Measurements from ENCODE around the gene TLE1.

Gene TLE1

DNA sequence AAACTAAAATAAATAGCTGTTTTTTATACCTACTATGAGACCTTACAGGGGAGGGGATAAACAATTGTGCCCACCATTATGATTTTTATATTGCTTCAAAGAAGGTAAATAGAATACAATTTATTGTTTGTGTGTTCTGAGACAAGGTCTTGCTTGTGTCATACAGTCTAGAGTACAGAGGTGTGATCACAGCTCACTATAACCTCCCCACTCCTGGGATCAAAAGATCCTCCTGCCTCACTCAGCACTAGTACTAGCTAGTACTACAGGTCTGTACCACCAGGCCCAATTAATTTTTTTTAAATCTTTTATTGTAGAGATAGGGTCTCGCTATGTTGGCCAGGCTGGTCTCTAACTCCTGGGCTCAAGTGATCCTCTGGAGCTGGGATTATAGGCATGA is 11.3 kb downstream of the TLE1 start:
- no peak for DNase-seq (ENCODE audit: insufficient read length, low spot score)
- no peak for FAIRE-seq

DNA sequence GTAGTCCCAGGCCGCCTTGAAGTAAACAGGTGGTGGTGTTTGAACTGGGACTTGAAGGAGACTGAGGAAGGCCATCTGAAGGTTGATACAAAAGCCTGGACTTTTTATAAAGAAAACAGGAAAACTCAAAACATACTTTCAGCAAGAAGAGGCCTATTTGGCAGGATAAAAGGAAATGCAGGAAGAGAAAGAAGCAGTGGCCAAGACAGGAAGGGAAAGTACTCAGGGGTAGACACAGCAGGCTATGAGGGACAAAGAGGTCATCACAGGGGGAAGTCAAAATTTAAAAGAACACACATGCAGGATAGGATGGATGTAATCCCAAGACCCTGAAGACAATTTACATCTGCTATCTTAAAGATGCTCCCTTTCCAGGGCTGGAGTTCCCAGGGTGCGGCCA is 13.0 kb downstream of the TLE1 start:
- FAIRE-seq (no peak), DNase-seq (ENCODE audit: insufficient read length, low spot score) (no peak)
- TF ChIP-seq, protein P1, sequence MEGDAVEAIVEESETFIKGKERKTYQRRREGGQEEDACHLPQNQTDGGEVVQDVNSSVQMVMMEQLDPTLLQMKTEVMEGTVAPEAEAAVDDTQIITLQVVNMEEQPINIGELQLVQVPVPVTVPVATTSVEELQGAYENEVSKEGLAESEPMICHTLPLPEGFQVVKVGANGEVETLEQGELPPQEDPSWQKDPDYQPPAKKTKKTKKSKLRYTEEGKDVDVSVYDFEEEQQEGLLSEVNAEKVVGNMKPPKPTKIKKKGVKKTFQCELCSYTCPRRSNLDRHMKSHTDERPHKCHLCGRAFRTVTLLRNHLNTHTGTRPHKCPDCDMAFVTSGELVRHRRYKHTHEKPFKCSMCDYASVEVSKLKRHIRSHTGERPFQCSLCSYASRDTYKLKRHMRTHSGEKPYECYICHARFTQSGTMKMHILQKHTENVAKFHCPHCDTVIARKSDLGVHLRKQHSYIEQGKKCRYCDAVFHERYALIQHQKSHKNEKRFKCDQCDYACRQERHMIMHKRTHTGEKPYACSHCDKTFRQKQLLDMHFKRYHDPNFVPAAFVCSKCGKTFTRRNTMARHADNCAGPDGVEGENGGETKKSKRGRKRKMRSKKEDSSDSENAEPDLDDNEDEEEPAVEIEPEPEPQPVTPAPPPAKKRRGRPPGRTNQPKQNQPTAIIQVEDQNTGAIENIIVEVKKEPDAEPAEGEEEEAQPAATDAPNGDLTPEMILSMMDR (IDR thresholded peaks at IDR 0.05; ENCODE audit: insufficient read depth, missing control alignments), result no peak

More for the DNA sequence above, 11.3 kb downstream of the TLE1 start:
- TF ChIP-seq, protein P1 (IDR thresholded peaks at IDR 0.05; ENCODE audit: insufficient read depth, missing control alignments), result no peak

DNA sequence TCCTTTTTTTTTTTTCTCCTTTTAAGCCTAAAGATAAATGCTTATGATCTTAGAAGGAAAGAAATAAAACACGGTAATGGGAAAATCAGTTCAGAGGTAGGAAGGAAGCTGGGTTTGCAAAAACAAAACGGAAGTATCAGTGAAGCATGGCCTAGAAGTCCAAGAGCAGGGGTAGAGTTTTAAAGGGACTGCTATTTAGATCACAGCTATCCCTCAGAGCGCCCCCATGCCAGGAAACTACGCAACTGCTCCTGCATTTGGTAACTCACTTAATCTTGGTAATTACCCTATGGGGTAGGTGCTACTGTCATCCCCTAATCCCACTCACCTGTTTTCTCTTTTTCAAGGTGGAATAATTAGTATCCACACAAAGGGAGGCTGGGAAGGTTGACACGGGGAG is 16.0 kb downstream of the TLE1 start:
- no peak for FAIRE-seq
- TF ChIP-seq, protein P1 (IDR thresholded peaks at IDR 0.05; ENCODE audit: insufficient read depth, missing control alignments), result no peak
- DNase-seq (ENCODE audit: insufficient read length, low spot score), result no peak

DNA sequence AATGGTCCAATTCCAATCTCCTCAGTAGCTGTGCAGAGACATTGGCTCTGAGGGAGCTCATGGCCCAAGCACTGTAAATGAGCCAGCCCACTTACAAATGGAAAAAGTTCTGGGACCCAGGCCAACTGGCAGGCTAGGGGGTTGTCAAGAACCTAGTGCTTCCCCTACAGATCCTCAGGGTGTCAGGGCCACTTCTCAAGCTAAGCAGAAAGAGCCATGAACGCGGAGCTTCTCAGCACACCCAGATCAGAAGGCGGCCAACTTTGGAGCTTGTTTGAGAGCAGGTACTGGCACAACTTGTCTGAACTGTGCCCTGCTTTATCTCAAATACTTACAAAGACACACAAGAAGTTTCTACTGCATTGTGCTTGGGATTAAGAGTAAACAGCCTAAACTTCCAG is 17.5 kb downstream of the TLE1 start:
- TF ChIP-seq, protein P1 (IDR thresholded peaks at IDR 0.05; ENCODE audit: insufficient read depth, missing control alignments), result no peak
- FAIRE-seq (no peak), DNase-seq (ENCODE audit: insufficient read length, low spot score) (no peak)

DNA sequence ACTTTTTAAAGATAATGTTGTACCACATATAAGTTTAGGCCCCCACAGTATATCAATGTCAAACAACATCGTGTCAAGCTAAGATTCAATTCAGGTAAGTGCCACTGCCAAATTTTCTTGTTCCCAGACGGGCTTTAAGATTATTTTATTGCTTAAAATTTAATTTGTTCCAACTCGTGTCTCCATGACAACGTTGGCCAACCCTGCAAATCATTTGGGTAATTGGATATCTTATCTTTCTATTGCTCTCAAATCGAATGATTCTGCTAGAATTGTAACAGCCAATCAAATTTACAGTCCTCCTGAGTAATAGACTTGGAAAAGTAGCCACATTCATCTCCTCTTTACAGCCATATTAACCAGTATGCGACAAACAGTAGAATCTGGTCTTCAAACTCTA is 19.5 kb downstream of the TLE1 start:
- no peak for DNase-seq (ENCODE audit: insufficient read length, low spot score)
- no peak for FAIRE-seq
- TF ChIP-seq, protein P1 (IDR thresholded peaks at IDR 0.05; ENCODE audit: insufficient read depth, missing control alignments), result no peak

DNA sequence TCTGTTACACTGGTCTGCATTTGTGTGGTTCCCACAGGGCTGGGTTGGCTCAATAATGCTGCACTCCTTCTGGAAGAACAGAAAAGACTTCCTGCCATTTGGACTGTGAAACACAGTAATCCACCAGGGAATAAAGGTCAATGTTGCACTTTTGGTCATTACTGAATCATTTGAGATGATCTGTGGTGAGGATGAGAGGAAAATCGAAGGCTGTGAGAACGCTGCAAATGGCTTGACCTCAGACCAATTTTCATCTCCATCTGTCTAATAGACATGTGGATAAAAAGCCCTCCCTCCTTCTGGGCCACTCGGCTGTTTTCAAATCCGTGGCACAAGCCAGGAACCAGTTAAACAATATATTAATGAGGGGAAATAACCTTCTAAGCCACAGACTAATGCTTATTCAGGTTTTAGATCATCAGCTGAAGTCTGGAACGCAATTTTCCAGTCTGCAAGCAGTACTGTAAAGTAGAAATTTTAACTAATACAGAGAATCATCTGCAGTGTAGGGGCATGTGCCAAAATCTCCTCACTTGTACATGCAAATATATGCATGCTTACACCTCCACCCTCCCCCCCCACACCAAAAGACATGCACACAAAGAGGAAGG is 20.2 kb downstream of the TLE1 start:
- no peak for DNase-seq (ENCODE audit: insufficient read length, low spot score)
- TF ChIP-seq, protein P1 (IDR thresholded peaks at IDR 0.05; ENCODE audit: insufficient read depth, missing control alignments), result no peak
- FAIRE-seq, result no peak

DNA sequence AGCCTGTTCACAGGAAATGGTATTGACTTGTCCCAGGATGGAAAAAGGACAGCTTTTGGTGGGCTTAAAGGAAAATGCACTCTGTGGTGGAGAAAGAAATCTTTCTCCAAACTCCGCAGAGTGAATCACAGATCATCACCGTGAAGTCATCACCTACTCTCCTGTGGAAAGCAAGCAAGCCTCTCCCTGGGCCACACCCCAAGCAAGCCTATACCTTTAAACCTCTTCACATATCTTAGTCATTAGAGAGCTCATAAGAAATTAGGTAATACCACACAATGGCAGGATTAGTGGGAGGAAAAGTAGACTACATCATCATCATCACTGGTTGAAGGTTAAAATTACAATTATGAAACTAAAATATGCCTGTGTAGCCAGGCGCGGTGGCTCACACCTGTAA is 23.2 kb downstream of the TLE1 start:
- DNase-seq (ENCODE audit: insufficient read length, low spot score) (no peak), FAIRE-seq (no peak)

More for the DNA sequence above, 23.2 kb downstream of the TLE1 start:
- TF ChIP-seq, protein P1 (IDR thresholded peaks at IDR 0.05; ENCODE audit: insufficient read depth, missing control alignments), result no peak

Measured in D721Med (cell line).